Stimulated activated CD8-positive, alpha-beta memory T cell treated with anti-CD3 and anti-CD28 coated beads, Interleukin-7, amount 100 ng/mL, for 4 hours (primary cell): ENCODE measurements around the gene ARHGEF33.

Source experiments
- DNase-seq, 2 donors: peaks; one replicate each; pipeline ENCODE4 v3.0.0-alpha.2; 2020; ENCODE audit warnings: low read depth in 2 of 2

The ARHGEF33 gene

GRCh38 chr2:38959938-38960608 is 70.4 kb downstream of the ARHGEF33 start:
- DNase-seq, result peak; percentile 29 to 54

- no peak for DNase-seq
These were observed 71.1 kb downstream of the ARHGEF33 start for GRCh38 chr2:38960609-38961320.

- DNase-seq, result no peak
These were observed 76.3 kb downstream of the ARHGEF33 start for GRCh38 chr2:38966006-38966405.

- no peak for DNase-seq
These were observed 77.0 kb downstream of the ARHGEF33 start for GRCh38 chr2:38966678-38967077.

GRCh38 chr2:38968021-38968420 is 78.3 kb downstream of the ARHGEF33 start:
- no peak for DNase-seq

- no peak for DNase-seq
These were observed 81.7 kb downstream of the ARHGEF33 start for GRCh38 chr2:38971377-38971776.

GRCh38 chr2:38973266-38973665 is 83.6 kb downstream of the ARHGEF33 start:
- no peak for DNase-seq

GRCh38 chr2:38975042-38975441 is 85.4 kb downstream of the ARHGEF33 start:
- DNase-seq, result no peak

- no peak for DNase-seq
These were observed 87.4 kb downstream of the ARHGEF33 start for GRCh38 chr2:38977047-38977446.

- no peak for DNase-seq
These were observed 88.7 kb downstream of the ARHGEF33 start for GRCh38 chr2:38978296-38978903.

GRCh38 chr2:38978908-38979307 is 89.2 kb downstream of the ARHGEF33 start:
- no peak for DNase-seq

- no peak for DNase-seq
These were observed 91.5 kb downstream of the ARHGEF33 start for GRCh38 chr2:38981003-38981669.

- DNase-seq, result no peak
These were observed 92.1 kb downstream of the ARHGEF33 start for GRCh38 chr2:38981670-38982357.

GRCh38 chr2:38982498-38982897 is 92.8 kb downstream of the ARHGEF33 start:
- no peak for DNase-seq

- DNase-seq, result no peak
These were observed 99.0 kb downstream of the ARHGEF33 start for GRCh38 chr2:38988716-38989115.

- no peak for DNase-seq
These were observed 102.2 kb downstream of the ARHGEF33 start for GRCh38 chr2:38991899-38992298.

GRCh38 chr2:38997781-38998180 is 108.1 kb downstream of the ARHGEF33 start:
- DNase-seq, result no peak

- no peak for DNase-seq
These were observed 110.9 kb downstream of the ARHGEF33 start for GRCh38 chr2:39000552-39000951.

- no peak for DNase-seq
These were observed 118.3 kb downstream of the ARHGEF33 start for GRCh38 chr2:39007875-39008504.

GRCh38 chr2:39008665-39009064 is 119.0 kb downstream of the ARHGEF33 start:
- no peak for DNase-seq

- no peak for DNase-seq
These were observed 124.2 kb downstream of the ARHGEF33 start for GRCh38 chr2:39013871-39014270.
